Mammary epithelial cell (primary cell): ENCODE data around the gene NUP54.

Source experiments
- CTCF ChIP-seq, 2 donors: IDR thresholded peaks in 1 of 2; conservative IDR thresholded peaks in 1 of 2; 2 replicates each; pipeline ENCODE4 v1.5.1; 2011 to 2012; ENCODE audit warnings: inconsistent platforms in 2 of 2, low read length in 2 of 2, mild to moderate bottlenecking in 2 of 2, control low read depth in 1 of 2, low read depth in 1 of 2; ENCODE audit not compliant: insufficient read depth in 1 of 2; ENCODE audit errors: extremely low read depth in 1 of 2
- EZH2 ChIP-seq: IDR thresholded peaks from 2 replicates; pipeline ENCODE4 v1.6.1; 2012; ENCODE audit warnings: low read length, inconsistent platforms, borderline replicate concordance

- no peak for TF ChIP-seq CTCF (conservative IDR thresholded peaks at IDR 0.05 in 1 of 2, IDR thresholded peaks at IDR 0.05 in 1 of 2; ENCODE audit: extremely low read depth in 1 of 2, insufficient read depth in 1 of 2, low read depth in 1 of 2, low read length in 2 of 2)
- TF ChIP-seq EZH2 = no peak
These were observed 599 bp downstream of the NUP54 start for GRCh38 chr4:76147454-76148141.
